HL-60 (cell line): ENCODE results near the gene ANKFN1.

Source experiments
- DNase-seq, 2 experiments: peaks; one replicate each; pipeline ENCODE4 v3.0.0-alpha.2; 2010 to 2020; ENCODE audit warnings: low read depth in 1 of 2, low spot score in 1 of 2
- H3K27ac ChIP-seq: fragments of 250-450 bp; sonication (Bioruptor Pico); replicated peaks from 2 replicates; pipeline ENCODE4 v1.5.1; 2020; ENCODE audit warnings: mild to moderate bottlenecking, moderate library complexity
- H3K27me3 ChIP-seq: fragments of 250-450 bp; sonication (Bioruptor Pico); 2 replicates; pipeline ENCODE4 v1.5.1; 2021; ENCODE audit warnings: mild to moderate bottlenecking, moderate library complexity; ENCODE audit not compliant: insufficient read depth, poor library complexity, severe bottlenecking
- H3K4me3 ChIP-seq: replicated peaks from 2 replicates; pipeline ENCODE4 v1.5.1; 2011; ENCODE audit warnings: mild to moderate bottlenecking, control low read depth, low read length; ENCODE audit not compliant: insufficient read depth
- CTCF ChIP-seq: IDR thresholded peaks from one replicate; pipeline ENCODE4 v1.5.1; 2011; ENCODE audit warnings: low read length, control low read depth, inconsistent platforms; ENCODE audit not compliant: insufficient read depth
- GABPA ChIP-seq: IDR thresholded peaks from 2 replicates; pipeline ENCODE4 v1.6.1; 2012; ENCODE audit warnings: low read depth
- POLR2AphosphoS5 ChIP-seq: IDR thresholded peaks from 2 replicates; pipeline ENCODE4 v1.6.1; 2012; ENCODE audit warnings: low read depth
- REST ChIP-seq: IDR thresholded peaks from 2 replicates; pipeline ENCODE4 v1.6.1; 2012; ENCODE audit warnings: low read depth; ENCODE audit not compliant: insufficient replicate concordance
- SPI1 ChIP-seq: IDR thresholded peaks from 2 replicates; pipeline ENCODE4 v1.6.1; 2012; ENCODE audit warnings: low read depth, mild to moderate bottlenecking, borderline replicate concordance

ANKFN1 gene

GRCh38 chr17:56451629-56452028 is 298.4 kb downstream of the ANKFN1 start:
- no peak overlapping the region for H3K4me3 ChIP-seq
- no peak overlapping the region for H3K27ac ChIP-seq
- TF ChIP-seq REST (no peak), CTCF (no peak)
- no peak for DNase-seq
- H3K27me3 ChIP-seq, result no peaks in the 10 kb centered on the region

- H3K4me3 ChIP-seq, result no peak overlapping the region
- no peaks in the 10 kb centered on the region for H3K27me3 ChIP-seq
- TF ChIP-seq POLR2AphosphoS5 (no peak), REST (no peak), SPI1 (no peak), GABPA (no peak), CTCF (no peak)
- no peak for DNase-seq
- no peak overlapping the region for H3K27ac ChIP-seq
Measured at GRCh38 chr17:56452461-56452860, 299.2 kb downstream of the ANKFN1 start.

GRCh38 chr17:56457501-56457900 is 304.2 kb downstream of the ANKFN1 start:
- no peak overlapping the region for H3K4me3 ChIP-seq
- H3K27ac ChIP-seq, result no peak overlapping the region
- no peak for DNase-seq
- TF ChIP-seq POLR2AphosphoS5 (no peak), SPI1 (no peak), GABPA (no peak), CTCF (no peak), REST (no peak)
- H3K27me3 ChIP-seq, result no peaks in the 10 kb centered on the region
